ENCODE data around the gene ATXN7L1.

Gene ATXN7L1

DNA sequence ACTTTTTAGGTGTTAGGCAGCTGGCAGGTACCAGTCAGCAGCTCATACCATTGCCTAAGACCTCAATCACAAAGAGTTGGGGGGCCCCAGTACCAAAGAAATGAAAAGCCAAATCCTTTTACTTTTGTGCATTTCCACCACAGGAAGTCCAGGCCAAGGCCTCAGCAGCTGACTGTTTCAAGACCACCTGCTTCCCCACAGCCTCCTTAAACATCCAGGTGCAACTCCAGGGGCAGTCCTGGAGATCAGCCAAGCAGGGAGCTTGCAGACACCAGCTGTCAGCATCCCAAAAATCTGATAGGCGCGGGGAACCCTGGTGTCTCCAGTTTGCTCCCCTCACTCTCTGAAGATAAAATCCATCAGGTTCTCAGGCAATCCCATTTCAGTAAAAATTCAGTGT, 203.6 kb downstream of the ATXN7L1 start:
- TF ChIP-seq, protein P1, sequence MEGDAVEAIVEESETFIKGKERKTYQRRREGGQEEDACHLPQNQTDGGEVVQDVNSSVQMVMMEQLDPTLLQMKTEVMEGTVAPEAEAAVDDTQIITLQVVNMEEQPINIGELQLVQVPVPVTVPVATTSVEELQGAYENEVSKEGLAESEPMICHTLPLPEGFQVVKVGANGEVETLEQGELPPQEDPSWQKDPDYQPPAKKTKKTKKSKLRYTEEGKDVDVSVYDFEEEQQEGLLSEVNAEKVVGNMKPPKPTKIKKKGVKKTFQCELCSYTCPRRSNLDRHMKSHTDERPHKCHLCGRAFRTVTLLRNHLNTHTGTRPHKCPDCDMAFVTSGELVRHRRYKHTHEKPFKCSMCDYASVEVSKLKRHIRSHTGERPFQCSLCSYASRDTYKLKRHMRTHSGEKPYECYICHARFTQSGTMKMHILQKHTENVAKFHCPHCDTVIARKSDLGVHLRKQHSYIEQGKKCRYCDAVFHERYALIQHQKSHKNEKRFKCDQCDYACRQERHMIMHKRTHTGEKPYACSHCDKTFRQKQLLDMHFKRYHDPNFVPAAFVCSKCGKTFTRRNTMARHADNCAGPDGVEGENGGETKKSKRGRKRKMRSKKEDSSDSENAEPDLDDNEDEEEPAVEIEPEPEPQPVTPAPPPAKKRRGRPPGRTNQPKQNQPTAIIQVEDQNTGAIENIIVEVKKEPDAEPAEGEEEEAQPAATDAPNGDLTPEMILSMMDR (IDR thresholded peaks at IDR 0.05; ENCODE audit: control extremely low read depth, extremely low read depth, low read depth, missing control alignments), result no peak
- POLR2A ChIA-PET, result no interaction called here

DNA sequence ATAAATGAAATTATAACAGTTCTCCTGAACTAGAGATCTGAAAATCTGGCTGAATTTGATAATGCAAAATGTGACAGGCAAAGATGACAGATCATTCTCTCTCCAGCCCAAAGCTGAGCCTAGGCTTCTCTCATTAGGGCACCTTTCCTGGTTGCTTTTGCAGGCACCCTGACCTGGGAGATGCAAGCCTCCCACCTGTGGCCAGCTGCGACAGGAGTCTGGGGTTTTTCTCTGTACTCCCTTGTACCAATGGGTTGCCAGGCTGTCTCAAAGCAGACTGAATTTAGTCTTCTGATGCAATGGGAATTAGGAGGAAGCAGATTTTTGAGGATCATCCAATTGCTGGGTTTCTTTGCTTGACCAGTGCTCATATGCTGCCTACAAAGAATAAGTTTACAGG, 210.1 kb downstream of the ATXN7L1 start:
- ChIA-PET POLR2A (no interaction called here), CTCF (interaction anchor here (1.0 to 1.7 kb wide), 4 partner anchors 8 to 72 kb away, joined by 3 to 8 read pairs (median 4); no protein-coding TSS in a partner anchor)
- DNase-seq (ENCODE audit: extremely low spot score), result no peak
- TF ChIP-seq, protein P1 (IDR thresholded peaks at IDR 0.05; ENCODE audit: control extremely low read depth, extremely low read depth, low read depth, missing control alignments), result no peak

More for the DNA sequence above, 203.6 kb downstream of the ATXN7L1 start:
- CTCF ChIA-PET, result interaction anchor here (1.1 to 2.8 kb wide), 3 partner anchors 9 to 364 kb away, joined by 3 to 13 read pairs (median 4); no protein-coding TSS in a partner anchor
- no peak for DNase-seq (ENCODE audit: extremely low spot score)

DNA sequence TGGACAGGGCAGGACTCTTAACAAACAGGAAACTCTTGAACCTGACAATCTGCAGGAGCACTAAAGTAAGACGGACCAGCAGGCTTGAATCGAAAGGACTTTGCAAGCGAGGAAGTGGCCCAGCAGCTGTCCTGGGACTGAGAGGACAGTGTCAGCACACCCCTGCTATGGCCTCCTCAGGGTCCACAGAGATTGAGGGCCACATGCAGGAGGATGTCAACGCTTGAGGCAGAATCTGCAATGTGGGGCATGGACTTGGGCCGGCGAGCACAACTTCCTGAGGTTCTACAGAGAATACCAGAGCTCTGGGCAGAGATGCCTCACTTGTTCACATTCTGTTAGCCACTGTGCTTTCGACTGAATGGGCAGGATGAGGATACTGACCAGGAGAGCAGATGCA, 210.7 kb downstream of the ATXN7L1 start:
- DNase-seq (ENCODE audit: extremely low spot score), result no peak
- CTCF ChIA-PET, result interaction anchor here (1.0 to 1.7 kb wide), 4 partner anchors 9 to 73 kb away, joined by 3 to 8 read pairs (median 4); no protein-coding TSS in a partner anchor
- POLR2A ChIA-PET, result no interaction called here
- TF ChIP-seq, protein P1 (IDR thresholded peaks at IDR 0.05; ENCODE audit: control extremely low read depth, extremely low read depth, low read depth, missing control alignments), result no peak

DNA sequence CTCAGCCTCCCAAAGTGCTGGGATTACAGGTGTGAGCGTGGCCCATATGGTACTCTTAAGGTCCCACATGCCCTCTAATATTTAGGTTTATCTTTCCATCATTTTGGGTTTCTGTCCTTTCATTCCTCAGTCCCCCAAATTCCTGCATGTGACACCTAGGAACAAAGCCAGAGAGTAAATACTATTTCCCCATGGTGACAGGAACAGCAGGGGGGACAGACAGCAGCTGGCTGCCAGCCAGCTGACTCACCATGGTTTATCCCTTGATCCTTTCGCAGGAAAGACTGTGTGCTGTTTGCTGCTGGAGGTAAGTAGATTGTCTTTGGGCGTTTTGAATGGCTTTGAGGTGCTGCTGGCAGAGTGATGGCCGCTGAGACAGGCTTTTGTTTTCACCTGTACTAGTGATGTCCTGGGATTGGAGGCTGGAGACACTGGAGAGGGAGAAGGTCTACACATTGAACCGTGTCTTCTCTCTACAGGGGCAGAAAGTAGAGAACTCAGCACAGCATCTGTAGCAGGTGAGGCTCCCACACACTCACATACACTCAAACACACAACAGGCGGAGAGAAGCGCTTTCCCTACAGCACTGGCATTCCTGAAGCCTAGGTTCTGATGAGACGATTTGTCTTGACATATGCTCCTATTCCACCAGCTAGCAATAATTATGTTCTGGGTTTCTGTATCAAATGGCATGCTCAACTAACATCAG, 211.4 kb downstream of the ATXN7L1 start:
- ChIA-PET CTCF (interaction anchor here (1.4 to 1.7 kb wide), 2 partner anchors 8 to 74 kb away, joined by 3 to 8 read pairs; no protein-coding TSS in a partner anchor), POLR2A (no interaction called here)
- TF ChIP-seq, protein P1 (IDR thresholded peaks at IDR 0.05; ENCODE audit: control extremely low read depth, extremely low read depth, low read depth, missing control alignments), result no peak
- DNase-seq (ENCODE audit: extremely low spot score), result no peak

DNA sequence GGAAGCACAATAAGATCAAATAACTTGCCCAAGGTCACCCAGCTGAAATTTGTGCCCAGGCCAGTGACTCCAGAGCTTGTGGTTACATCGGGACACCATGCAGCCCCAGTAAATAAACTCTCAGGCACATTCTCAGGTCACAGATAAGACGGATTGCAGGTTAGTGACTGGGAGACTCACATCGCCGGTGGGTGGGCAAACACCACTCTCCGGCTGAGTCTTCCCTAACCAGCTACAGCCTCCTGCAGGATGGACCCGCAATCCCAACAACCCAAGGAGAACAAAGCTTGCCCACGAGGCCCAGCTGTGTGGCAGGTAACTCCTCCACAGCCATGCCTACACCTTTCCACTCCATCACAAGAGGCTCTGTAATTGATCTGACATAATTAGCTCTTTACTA, 213.4 kb downstream of the ATXN7L1 start:
- POLR2A ChIA-PET, result no interaction called here
- TF ChIP-seq, protein P1 (IDR thresholded peaks at IDR 0.05; ENCODE audit: control extremely low read depth, extremely low read depth, low read depth, missing control alignments), result no peak
- no peak for DNase-seq (ENCODE audit: extremely low spot score)
- CTCF ChIA-PET, result interaction anchor here (0.6 to 3.2 kb wide), 3 partner anchors 10 to 491 kb away, joined by 3 to 12 read pairs (median 3); no protein-coding TSS in a partner anchor

DNA sequence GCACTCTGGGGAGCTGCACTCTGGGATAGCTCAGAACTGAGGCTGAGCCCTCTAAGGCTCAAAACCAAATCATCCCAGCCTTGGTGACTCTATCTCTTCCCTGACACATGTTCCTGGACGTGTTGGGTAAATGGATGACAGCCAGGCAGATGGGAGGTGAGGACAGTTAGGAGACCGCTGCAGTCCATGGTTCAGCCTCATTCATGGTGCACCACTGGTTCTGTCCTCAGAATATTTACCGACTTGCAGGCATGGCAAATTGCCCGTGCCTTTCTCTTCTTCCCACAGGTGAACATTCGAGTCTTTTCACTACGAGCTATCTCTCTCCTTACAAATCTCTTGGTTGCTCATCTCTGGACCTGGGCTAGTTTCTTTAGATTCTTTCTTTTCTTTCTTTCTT, 214.8 kb downstream of the ATXN7L1 start:
- ChIA-PET CTCF (interaction anchor here (1.6 to 3.2 kb wide), 2 partner anchors 8 to 11 kb away, joined by 3 to 12 read pairs; no protein-coding TSS in a partner anchor), POLR2A (no interaction called here)
- TF ChIP-seq, protein P1 (IDR thresholded peaks at IDR 0.05; ENCODE audit: control extremely low read depth, extremely low read depth, low read depth, missing control alignments), result no peak
- DNase-seq (ENCODE audit: extremely low spot score), result no peak

Measured in GM10248 (cell line).